GM13976 (cell line): ENCODE data around the gene OGT.

Source experiments
- DNase-seq: peaks from one replicate; pipeline ENCODE4 v3.0.0; 2012; ENCODE audit warnings: low spot score
- in situ Hi-C: fragments of 300-500 bp; cut with MboI; formaldehyde crosslinking; loops from one replicate; pipeline ENCODE4 v1.12.0; 2022; ENCODE audit warnings: low sequenced_read_pairs, mixed read lengths, inconsistent platforms; ENCODE audit not compliant: unreplicated experiment
- TF ChIP-seq, protein P1 (sequence below): IDR thresholded peaks from 2 replicates; pipeline ENCODE4 v1.5.1; 2012; ENCODE audit warnings: borderline replicate concordance, mild to moderate bottlenecking; ENCODE audit not compliant: insufficient read depth; ENCODE audit errors: extremely low read depth, missing control alignments, control extremely low read depth

OGT gene

DNA sequence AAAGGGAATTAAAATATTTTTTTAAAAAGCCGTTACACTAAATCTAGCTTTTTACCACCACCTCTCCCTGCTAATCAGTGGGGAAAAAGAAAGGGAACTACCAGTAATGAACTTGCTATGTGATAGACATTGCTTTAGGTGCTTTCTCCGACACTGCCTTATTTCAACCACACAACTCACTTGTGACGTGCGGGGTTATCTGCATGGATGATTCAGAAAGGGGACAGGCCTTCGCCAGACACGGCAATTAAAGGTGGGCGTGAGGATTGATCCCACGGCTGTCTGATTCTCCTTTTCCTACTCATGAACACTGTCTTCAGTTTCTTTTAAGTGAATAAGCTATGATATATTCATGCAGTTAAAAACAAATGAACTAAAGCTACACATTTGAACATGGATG is 86.3 kb downstream of the OGT start:
- DNase-seq = peak; percentile 34
- TF ChIP-seq, protein P1, sequence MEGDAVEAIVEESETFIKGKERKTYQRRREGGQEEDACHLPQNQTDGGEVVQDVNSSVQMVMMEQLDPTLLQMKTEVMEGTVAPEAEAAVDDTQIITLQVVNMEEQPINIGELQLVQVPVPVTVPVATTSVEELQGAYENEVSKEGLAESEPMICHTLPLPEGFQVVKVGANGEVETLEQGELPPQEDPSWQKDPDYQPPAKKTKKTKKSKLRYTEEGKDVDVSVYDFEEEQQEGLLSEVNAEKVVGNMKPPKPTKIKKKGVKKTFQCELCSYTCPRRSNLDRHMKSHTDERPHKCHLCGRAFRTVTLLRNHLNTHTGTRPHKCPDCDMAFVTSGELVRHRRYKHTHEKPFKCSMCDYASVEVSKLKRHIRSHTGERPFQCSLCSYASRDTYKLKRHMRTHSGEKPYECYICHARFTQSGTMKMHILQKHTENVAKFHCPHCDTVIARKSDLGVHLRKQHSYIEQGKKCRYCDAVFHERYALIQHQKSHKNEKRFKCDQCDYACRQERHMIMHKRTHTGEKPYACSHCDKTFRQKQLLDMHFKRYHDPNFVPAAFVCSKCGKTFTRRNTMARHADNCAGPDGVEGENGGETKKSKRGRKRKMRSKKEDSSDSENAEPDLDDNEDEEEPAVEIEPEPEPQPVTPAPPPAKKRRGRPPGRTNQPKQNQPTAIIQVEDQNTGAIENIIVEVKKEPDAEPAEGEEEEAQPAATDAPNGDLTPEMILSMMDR = no peak
- in situ Hi-C loops = no loop called here

DNA sequence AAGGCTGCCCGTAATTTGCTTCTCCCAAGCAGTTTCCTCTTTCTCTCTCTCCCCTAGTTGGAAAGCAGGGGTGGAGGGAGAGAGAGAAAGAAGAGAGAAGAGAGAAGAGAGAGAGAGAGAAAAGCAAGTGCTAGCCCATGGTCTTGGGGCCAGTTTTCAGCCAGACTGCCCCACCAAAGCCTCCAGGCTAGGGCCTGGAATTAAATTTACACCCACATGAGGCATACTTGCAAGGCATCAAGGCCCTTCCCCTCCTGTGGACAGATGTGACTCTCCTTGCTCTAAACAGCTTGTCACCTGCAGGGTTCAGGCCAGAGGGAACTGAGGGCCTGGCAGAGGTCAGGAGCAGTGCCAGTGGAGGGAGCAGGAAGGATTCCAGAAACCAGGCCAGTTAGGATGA is 87.1 kb downstream of the OGT start:
- in situ Hi-C loops = no loop called here
- TF ChIP-seq, protein P1 = no peak
- no peak for DNase-seq

DNA sequence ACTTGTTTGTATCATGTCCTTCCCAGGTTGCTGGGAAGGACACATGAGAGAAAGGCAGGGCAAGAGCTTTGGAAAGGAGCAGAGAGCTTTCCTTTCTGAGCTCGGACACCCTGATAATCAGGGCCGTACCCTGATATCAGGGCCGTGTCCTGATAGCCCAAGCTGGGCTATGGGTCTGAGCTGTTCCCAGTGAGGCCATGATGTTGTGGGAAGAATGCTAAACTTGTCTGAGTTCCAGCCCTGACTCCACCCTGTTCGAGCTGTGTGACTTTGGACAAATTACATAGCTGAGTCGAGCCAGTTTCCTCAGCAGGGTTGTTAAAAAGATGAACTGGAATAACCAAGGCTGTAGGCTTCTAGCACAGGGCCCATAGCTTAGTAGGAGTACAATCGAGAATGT is 88.7 kb downstream of the OGT start:
- no peak for DNase-seq
- TF ChIP-seq, protein P1 = no peak
- in situ Hi-C loops = no loop called here

DNA sequence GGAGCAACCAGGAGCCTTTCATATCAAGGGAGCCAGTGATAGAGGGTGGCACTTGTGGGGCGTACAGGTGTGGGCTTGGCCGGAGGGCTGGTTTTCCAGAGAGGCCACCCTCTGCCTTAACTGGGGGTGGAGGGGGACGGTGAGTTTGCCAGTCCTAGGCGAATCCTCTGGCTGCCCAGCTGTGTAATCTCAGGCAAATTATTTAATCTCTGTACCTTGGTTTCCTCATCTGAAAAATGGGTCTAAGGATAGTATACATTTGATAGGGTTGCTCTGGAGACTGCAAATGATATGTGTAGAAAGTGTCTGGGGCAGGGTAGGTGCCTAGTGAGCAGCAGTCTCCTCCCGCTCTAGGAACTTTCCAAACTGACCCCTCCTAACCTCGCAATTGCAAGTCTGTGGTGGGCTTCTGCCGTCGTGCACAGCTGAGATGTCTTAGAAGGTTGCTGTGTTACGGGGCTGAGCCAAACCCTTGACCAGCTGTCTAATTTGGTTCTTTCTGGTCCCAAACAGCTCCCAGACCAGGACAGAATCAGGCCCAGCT is 89.2 kb downstream of the OGT start:
- DNase-seq = no peak
- in situ Hi-C loops = no loop called here
- TF ChIP-seq, protein P1 = no peak

DNA sequence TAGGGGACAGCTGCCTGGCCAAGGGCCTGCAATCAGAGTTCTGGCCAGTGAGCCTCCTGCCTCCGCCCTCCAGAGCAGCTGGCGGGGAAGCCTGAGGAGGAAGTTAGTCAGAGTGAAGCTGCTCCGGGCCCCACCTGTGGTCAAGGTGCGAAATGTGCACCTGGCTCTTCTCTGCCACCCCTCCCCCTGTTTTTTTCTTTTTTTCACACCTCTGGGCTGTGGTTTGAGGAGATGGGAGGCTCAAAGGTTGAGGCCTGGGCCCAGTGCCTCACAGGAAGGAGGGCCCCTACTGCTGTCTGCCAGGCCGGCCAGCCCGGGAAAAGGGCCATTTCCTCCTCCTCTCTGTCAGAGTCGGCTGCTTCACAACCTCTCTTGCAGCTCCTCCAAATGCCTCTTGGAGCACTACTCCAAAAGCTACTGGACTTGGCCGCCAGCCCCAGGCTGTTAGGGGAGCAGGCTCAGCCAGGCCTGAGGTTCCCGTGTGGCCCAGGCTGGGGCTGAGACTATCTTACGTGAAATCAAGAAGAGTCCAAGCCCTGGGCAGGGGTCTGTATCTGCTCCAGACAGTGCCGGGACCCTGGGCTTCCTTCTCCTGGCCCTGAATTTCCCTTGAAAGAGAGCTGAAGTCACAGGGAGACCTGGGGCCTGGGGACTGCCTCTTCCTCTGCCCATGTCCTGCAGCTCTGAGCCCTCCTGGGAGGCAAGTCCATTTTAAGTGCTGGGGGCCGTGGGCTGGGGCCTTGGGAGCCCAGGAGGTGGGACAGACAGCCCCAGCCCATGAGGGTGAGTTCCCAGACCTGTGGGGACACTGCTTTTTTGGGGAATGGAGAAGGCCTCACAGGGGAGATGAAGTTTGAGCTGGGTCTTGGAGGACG is 89.9 kb downstream of the OGT start:
- TF ChIP-seq, protein P1 = no peak
- peak; percentile 68 for DNase-seq
- in situ Hi-C loops = no loop called here

DNA sequence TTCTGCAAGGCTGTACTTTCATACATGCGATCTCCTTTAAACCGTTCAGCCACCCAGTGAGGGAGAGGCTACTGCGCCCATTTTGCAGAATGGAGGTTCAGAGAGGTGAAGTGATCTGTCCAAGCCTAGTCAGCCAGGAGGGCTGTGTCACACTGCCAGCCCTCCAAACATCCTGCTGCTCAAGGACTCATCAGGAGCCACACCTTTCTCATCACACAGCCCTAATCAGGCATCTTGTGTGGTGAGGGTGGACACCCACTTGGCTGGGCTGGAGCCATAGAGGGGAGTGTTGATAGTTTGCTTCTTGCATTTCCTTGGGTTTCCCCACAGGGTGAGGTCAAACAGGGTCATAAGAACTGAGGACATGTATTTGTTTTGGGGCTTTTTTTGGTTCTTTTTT is 90.8 kb downstream of the OGT start:
- in situ Hi-C loops = no loop called here

More for the DNA sequence above, 90.8 kb downstream of the OGT start:
- TF ChIP-seq, protein P1 = no peak
- peak; percentile 32 for DNase-seq
